CD14-positive monocyte (primary cell): Measurements from ENCODE around the gene F11. TPM values are rescaled to one million over a fixed set of nuclear protein-coding genes. Genes with fewer than 3 reads are reported as not detected.

Experiments used
- DNase-seq, 3 donors: peaks; one replicate each; pipeline ENCODE4 v3.0.0-alpha.2; 2011 to 2022
- H2AFZ ChIP-seq: 2 replicates; pipeline ENCODE4 v1.6.0; 2012; ENCODE audit warnings: mild to moderate bottlenecking, low read depth, low read length, inconsistent platforms; ENCODE audit not compliant: insufficient read depth, poor library complexity, severe bottlenecking
- H3K27ac ChIP-seq, 2 donors: 1 replicate in 1 of 2; 2 replicates in 1 of 2; pipeline ENCODE4 v1.5.1; 2012 to 2013; ENCODE audit warnings: low read length in 2 of 2, control low read depth in 1 of 2, inconsistent platforms in 1 of 2, low read depth in 1 of 2, mild to moderate bottlenecking in 1 of 2
- H3K27me3 ChIP-seq, 2 donors: one replicate each; pipeline versions ENCODE4 v1.6.0 to v1.6.1; 2011 to 2013; ENCODE audit warnings: low read length in 2 of 2; ENCODE audit not compliant: control insufficient read depth in 2 of 2, insufficient read depth in 2 of 2
- H3K36me3 ChIP-seq, 2 donors: replicated peaks in 1 of 2; 1 replicate in 1 of 2; 2 replicates in 1 of 2; pipeline versions ENCODE4 v1.5.1 to v1.6.1; 2012 to 2013; ENCODE audit warnings: low read length in 2 of 2, control low read depth in 1 of 2, inconsistent platforms in 1 of 2, mild to moderate bottlenecking in 1 of 2; ENCODE audit not compliant: insufficient read depth in 2 of 2, control insufficient read depth in 1 of 2
- H3K4me1 ChIP-seq, 2 donors: 1 replicate in 1 of 2; 2 replicates in 1 of 2; pipeline versions ENCODE4 v1.5.1 to v1.6.1; 2012 to 2013; ENCODE audit warnings: low read length in 2 of 2, control low read depth in 1 of 2, inconsistent platforms in 1 of 2, mild to moderate bottlenecking in 1 of 2, moderate library complexity in 1 of 2; ENCODE audit not compliant: insufficient read depth in 2 of 2, control insufficient read depth in 1 of 2
- H3K4me2 ChIP-seq: replicated peaks from 2 replicates; pipeline ENCODE3; 2012; ENCODE audit warnings: low read length, moderate library complexity, mild to moderate bottlenecking; ENCODE audit not compliant: poor library complexity, severe bottlenecking; ENCODE audit errors: extremely low read depth
- H3K4me3 ChIP-seq, 3 experiments: fragments of 200-600 bp in 1 of 3; sonication (generic) in 1 of 3; replicated peaks in 1 of 3; 1 replicate in 2 of 3; 2 replicates in 1 of 3; pipeline ENCODE4 v1.5.1; 2011 to 2013; ENCODE audit warnings: low read length in 3 of 3, mild to moderate bottlenecking in 3 of 3, control low read depth in 2 of 3, low read depth in 2 of 3, inconsistent platforms in 1 of 3, moderate library complexity in 1 of 3
- H3K79me2 ChIP-seq: 2 replicates; pipeline ENCODE4 v1.6.0; 2012; ENCODE audit warnings: mild to moderate bottlenecking, control low read depth, inconsistent platforms, low read length, moderate library complexity; ENCODE audit not compliant: insufficient read depth
- H3K9ac ChIP-seq: 2 replicates; pipeline ENCODE4 v1.6.0; 2017; ENCODE audit warnings: low read length, mild to moderate bottlenecking; ENCODE audit not compliant: insufficient read depth, poor library complexity, severe bottlenecking
- H3K9me3 ChIP-seq, 2 donors: replicated peaks in 1 of 2; 1 replicate in 1 of 2; 2 replicates in 1 of 2; pipeline versions ENCODE4 v1.5.1 to v1.6.1; 2012 to 2013; ENCODE audit warnings: low read length in 2 of 2, control low read depth in 1 of 2; ENCODE audit not compliant: control insufficient read depth in 1 of 2, insufficient read depth in 1 of 2
- H4K20me1 ChIP-seq: 2 replicates; pipeline ENCODE4 v1.6.0; 2012; ENCODE audit warnings: mild to moderate bottlenecking, low read length, control low read depth, moderate library complexity; ENCODE audit not compliant: insufficient read depth
- H3K27ac Mint-ChIP-seq, 7 donors: one replicate each; pipeline ENCODE4 v1.8.0; 2020; ENCODE audit warnings: mild to moderate bottlenecking in 7 of 7, mixed read lengths in 7 of 7, moderate library complexity in 6 of 7, inconsistent platforms in 2 of 7
- H3K27me3 Mint-ChIP-seq, 3 donors: one replicate each; pipeline ENCODE4 v1.8.0; 2021 to 2022; ENCODE audit warnings: low read depth in 3 of 3, mild to moderate bottlenecking in 3 of 3, mixed read lengths in 3 of 3, moderate library complexity in 3 of 3, inconsistent platforms in 1 of 3
- H3K36me3 Mint-ChIP-seq, 2 donors: one replicate each; pipeline ENCODE4 v1.8.0; 2020; ENCODE audit warnings: mixed read lengths in 2 of 2, inconsistent platforms in 1 of 2, mild to moderate bottlenecking in 1 of 2
- H3K4me1 Mint-ChIP-seq: one replicate; pipeline ENCODE4 v1.8.0; 2020; ENCODE audit warnings: mild to moderate bottlenecking, mixed read lengths
- H3K4me3 Mint-ChIP-seq, 2 donors: one replicate each; pipeline ENCODE4 v1.8.0; 2020; ENCODE audit warnings: mild to moderate bottlenecking in 2 of 2, mixed read lengths in 2 of 2, moderate library complexity in 1 of 2
- H3K9me3 Mint-ChIP-seq, 7 donors: one replicate each; pipeline ENCODE4 v1.8.0; 2020 to 2022; ENCODE audit warnings: mixed read lengths in 7 of 7, mild to moderate bottlenecking in 6 of 7, moderate library complexity in 6 of 7, inconsistent platforms in 2 of 7
- CTCF ChIP-seq: fragments of 200-600 bp; IDR thresholded peaks from one replicate; pipeline ENCODE4 v1.8.0; 2022; ENCODE audit warnings: antibody characterized with exemption, mild to moderate bottlenecking
- WGBS: methylation state at CpG from one replicate; pipeline ENCODE4 v1.1.5; 2013; ENCODE audit warnings: missing lambda C conversion rate; ENCODE audit not compliant: insufficient coverage; 5-methylcytosine and 5-hydroxymethylcytosine counted together
- intact Hi-C, 2 donors: fragments of 100-400 bp; cut with micrococcal nuclease; formaldehyde crosslinking; loops; one replicate each; pipeline versions ENCODE4 v1.15.0 to v1.15.1; 2023
- polyA plus RNA-seq, 3 donors: library from polyadenylated mRNA; depleted of rRNA in 1 of 3; unstranded in 2 of 3; stranded (reverse) in 1 of 3; fragments of 300-500 nt in 2 of 3; fragments of >200 nt in 1 of 3; fragmentation: Illumina TruSeq in 2 of 3; gene quantifications; 1 replicate in 2 of 3; 2 replicates in 1 of 3; pipeline ENCODE4 v1.2.3, GENCODE V29; 2012 to 2021

The F11 gene
- polyA plus RNA-seq, 3 donors = not detected

GRCh38 chr4:186304216-186304615, 38.2 kb downstream of the F11 start:
- H3K9ac ChIP-seq = no peak overlapping the region
- Mint-ChIP-seq H3K36me3 (no peaks in the 10 kb centered on the region), H3K9me3 (no peaks in the 10 kb centered on the region), H3K27me3 (peaks cover 0 to 5% (median 0%) of the 10 kb centered on the region in 3 donors), H3K27ac (no peak overlapping the region), H3K4me1 (no peaks in the 10 kb centered on the region), H3K4me3 (no peak overlapping the region)
- no peak for TF ChIP-seq CTCF
- no peak for DNase-seq
- no peaks in the 10 kb centered on the region for H4K20me1 ChIP-seq
- H2AFZ ChIP-seq = no peak overlapping the region
- H3K27ac ChIP-seq = no peak overlapping the region
- H3K4me2 ChIP-seq = no peak overlapping the region
- H3K27me3 ChIP-seq = no peaks in the 10 kb centered on the region
- no peaks in the 10 kb centered on the region for H3K36me3 ChIP-seq
- H3K4me3 ChIP-seq = no peak overlapping the region
- intact Hi-C loops = no loop called here
- H3K79me2 ChIP-seq = no peaks in the 10 kb centered on the region
- H3K4me1 ChIP-seq = no peaks in the 10 kb centered on the region
- WGBS = 93% methylated on average over 3 of the region's 5 CpGs
- H3K9me3 ChIP-seq = no peaks in the 10 kb centered on the region

- no peak overlapping the region for H3K4me2 ChIP-seq
- H3K79me2 ChIP-seq = no peaks in the 10 kb centered on the region
- TF ChIP-seq CTCF = no peak
- DNase-seq = no peak
- H3K9ac ChIP-seq = no peak overlapping the region
- H4K20me1 ChIP-seq = no peaks in the 10 kb centered on the region
- H3K4me3 ChIP-seq = no peak overlapping the region
- H3K27me3 Mint-ChIP-seq = peaks cover 0 to under 1% (median 0%) of the 10 kb centered on the region in 3 donors
- no peak overlapping the region for H2AFZ ChIP-seq
- intact Hi-C loops = no loop called here
- no peak overlapping the region for H3K27ac Mint-ChIP-seq
- no peaks in the 10 kb centered on the region for H3K27me3 ChIP-seq
- H3K4me1 ChIP-seq = no peaks in the 10 kb centered on the region
- WGBS = 64% methylated on average over 4 of the region's 13 CpGs
- no peaks in the 10 kb centered on the region for H3K36me3 ChIP-seq
- no peak overlapping the region for H3K27ac ChIP-seq
- H3K9me3 ChIP-seq = no peaks in the 10 kb centered on the region
- no peaks in the 10 kb centered on the region for H3K4me1 Mint-ChIP-seq
- H3K4me3 Mint-ChIP-seq = no peak overlapping the region
- no peaks in the 10 kb centered on the region for H3K9me3 Mint-ChIP-seq
- no peaks in the 10 kb centered on the region for H3K36me3 Mint-ChIP-seq
These were observed 39.0 kb downstream of the F11 start for GRCh38 chr4:186304866-186305505.
